Chondrocyte (in vitro differentiated cells): Measurements from ENCODE around the gene ZBTB37. TPM values are rescaled to one million over a fixed set of nuclear protein-coding genes. Genes with fewer than 3 reads are reported as not detected.
"Not testable (repeated sequence)": the region's sequence is repeated elsewhere in the genome, so short reads cannot be mapped to it uniquely, and the experiment has no call there.

ENCODE experiments used
- DNase-seq: peaks from one replicate; pipeline ENCODE4 v3.0.0; 2021; ENCODE audit warnings: mixed read lengths, low spot score
- H3K27ac Mint-ChIP-seq: one replicate; pipeline ENCODE4 v1.8.0; 2021; ENCODE audit warnings: mild to moderate bottlenecking, moderate library complexity, mixed read lengths; ENCODE audit not compliant: unreplicated experiment
- H3K27me3 Mint-ChIP-seq: 2 replicates; pipeline ENCODE4 v1.8.0; 2021; ENCODE audit warnings: low read depth, mixed read lengths
- H3K36me3 Mint-ChIP-seq: 2 replicates; pipeline ENCODE4 v1.8.0; 2021; ENCODE audit warnings: low read depth, mixed read lengths
- H3K4me1 Mint-ChIP-seq: 2 replicates; pipeline ENCODE4 v1.8.0; 2021; ENCODE audit warnings: low read depth, mild to moderate bottlenecking, mixed read lengths
- H3K4me3 Mint-ChIP-seq: one replicate; pipeline ENCODE4 v1.8.0; 2021; ENCODE audit warnings: mild to moderate bottlenecking, moderate library complexity, mixed read lengths; ENCODE audit not compliant: unreplicated experiment
- H3K9me3 Mint-ChIP-seq: 2 replicates; pipeline ENCODE4 v1.8.0; 2021; ENCODE audit warnings: low read depth, mixed read lengths
- CTCF ChIP-seq: fragments of 200-600 bp; sonication (generic); IDR thresholded peaks from 2 replicates; pipeline ENCODE4 v1.5.0; 2021; ENCODE audit warnings: antibody characterized with exemption, mild to moderate bottlenecking, moderate library complexity
- total RNA-seq: library from RNA; stranded (reverse); gene quantifications from 3 replicates; pipeline ENCODE4 v1.2.1, GENCODE V29; 2021

ZBTB37 gene
- total RNA-seq, 1 donor from 2014 or later: 11.0 TPM

GRCh38 chr1:173920861-173921260, 52.7 kb downstream of the ZBTB37 start:
- H3K9me3 Mint-ChIP-seq: no peaks in the 10 kb centered on the region
- no peak for TF ChIP-seq CTCF
- DNase-seq: no peak
- no peaks in the 10 kb centered on the region for H3K4me1 Mint-ChIP-seq
- no peak overlapping the region for H3K27ac Mint-ChIP-seq
- no peaks in the 10 kb centered on the region for H3K27me3 Mint-ChIP-seq
- H3K4me3 Mint-ChIP-seq: no peak overlapping the region
- H3K36me3 Mint-ChIP-seq: peaks cover 2% of the 10 kb centered on the region

GRCh38 chr1:173925306-173926242, 57.4 kb downstream of the ZBTB37 start:
- TF ChIP-seq CTCF: no peak
- no peak overlapping the region for H3K4me3 Mint-ChIP-seq
- H3K27me3 Mint-ChIP-seq: no peaks in the 10 kb centered on the region
- no peak for DNase-seq
- H3K4me1 Mint-ChIP-seq: no peaks in the 10 kb centered on the region
- no peak overlapping the region for H3K27ac Mint-ChIP-seq
- H3K9me3 Mint-ChIP-seq: no peaks in the 10 kb centered on the region
- peaks cover 2% of the 10 kb centered on the region for H3K36me3 Mint-ChIP-seq

GRCh38 chr1:173930541-173930940, 62.4 kb downstream of the ZBTB37 start:
- DNase-seq, H3K4me1 Mint-ChIP-seq, H3K9me3 Mint-ChIP-seq, H3K27ac Mint-ChIP-seq, H3K4me3 Mint-ChIP-seq, H3K27me3 Mint-ChIP-seq: not testable (repeated sequence)
- peaks cover 12% of the 10 kb centered on the region for H3K36me3 Mint-ChIP-seq

GRCh38 chr1:173934440-173934839, 66.3 kb downstream of the ZBTB37 start:
- Mint-ChIP-seq H3K4me3 (no peak overlapping the region), H3K27ac (no peak overlapping the region), H3K4me1 (peaks cover 6% of the 10 kb centered on the region), H3K27me3 (no peaks in the 10 kb centered on the region), H3K9me3 (no peaks in the 10 kb centered on the region), H3K36me3 (peaks cover 17% of the 10 kb centered on the region)
- TF ChIP-seq CTCF: no peak
- no peak for DNase-seq

GRCh38 chr1:173937062-173937461, 68.9 kb downstream of the ZBTB37 start:
- Mint-ChIP-seq H3K4me1 (peaks cover 6% of the 10 kb centered on the region), H3K4me3 (no peak overlapping the region), H3K27me3 (no peaks in the 10 kb centered on the region), H3K27ac (no peak overlapping the region), H3K36me3 (peaks cover 25% of the 10 kb centered on the region), H3K9me3 (no peaks in the 10 kb centered on the region)
- TF ChIP-seq CTCF: no peak
- DNase-seq: no peak
